PC-9 (cell line): ENCODE results near the gene CFAP77. TPM values are rescaled to one million over a fixed set of nuclear protein-coding genes. Genes with fewer than 3 reads are reported as not detected.

ENCODE experiments used
- BruUV-seq: library from RNA; stranded (reverse); fragments of 400-500 nt; replicated peaks from 2 replicates; lab custom pipeline; 2021; lab: Mats Ljungman, UMichigan
- CTCF ChIA-PET: fragments of 300-600 bp; sonication (Branson Sonifier 250); formaldehyde crosslinking; loops from one replicate; lab custom pipeline; 2022; ENCODE audit warnings: antibody characterized with exemption; lab: Charles Lee
- POLR2A ChIA-PET: fragments of 300-600 bp; sonication (Branson Sonifier 250); formaldehyde crosslinking; loops from one replicate; lab custom pipeline; 2022; ENCODE audit warnings: antibody characterized with exemption; ENCODE audit not compliant: unreplicated experiment; lab: Charles Lee
- DNase-seq, 2 experiments: peaks; one replicate each; pipeline versions ENCODE4 v3.0.0 to v3.0.0-alpha.2; 2015 to 2022; ENCODE audit warnings: mixed read lengths in 1 of 2
- H2AFZ ChIP-seq: fragments of 200-600 bp; sonication (generic); 2 replicates; pipeline ENCODE4 v1.8.1; 2017; ENCODE audit warnings: antibody characterized with exemption
- H3F3A ChIP-seq: fragments of 200-600 bp; sonication (generic); 2 replicates; pipeline ENCODE4 v1.8.1; 2017; ENCODE audit warnings: antibody characterized with exemption, mild to moderate bottlenecking, low read depth; ENCODE audit not compliant: insufficient read depth
- H3K27ac ChIP-seq: fragments of 200-600 bp; sonication (generic); 2 replicates; pipeline ENCODE4 v1.6.1; 2016; ENCODE audit warnings: mixed run types
- H3K27me3 ChIP-seq: fragments of 200-600 bp; sonication (generic); 2 replicates; pipeline ENCODE4 v1.6.1; 2016; ENCODE audit warnings: low read depth, mixed run types; ENCODE audit not compliant: insufficient read depth
- H3K36me3 ChIP-seq: fragments of 200-600 bp; sonication (generic); 2 replicates; pipeline ENCODE4 v1.6.1; 2016; ENCODE audit warnings: low read depth, mixed run types
- H3K4me1 ChIP-seq: fragments of 200-600 bp; sonication (generic); replicated peaks from 2 replicates; pipeline ENCODE4 v1.6.1; 2016; ENCODE audit warnings: mixed run types; ENCODE audit not compliant: insufficient read depth
- H3K4me2 ChIP-seq: fragments of 200-600 bp; sonication (generic); 2 replicates; pipeline ENCODE4 v1.6.1; 2017; ENCODE audit warnings: mixed run types
- H3K4me3 ChIP-seq: fragments of 200-600 bp; sonication (generic); 2 replicates; pipeline ENCODE4 v1.6.1; 2016; ENCODE audit warnings: mixed run types
- H3K79me2 ChIP-seq: fragments of 200-600 bp; sonication (generic); 2 replicates; pipeline ENCODE4 v1.6.1; 2017; ENCODE audit warnings: low read depth, mixed run types
- H3K9me2 ChIP-seq: fragments of 200-600 bp; sonication (generic); 2 replicates; pipeline ENCODE4 v1.8.1; 2017; ENCODE audit warnings: mild to moderate bottlenecking; ENCODE audit not compliant: insufficient read depth
- H3K9me3 ChIP-seq: fragments of 200-600 bp; sonication (generic); 2 replicates; pipeline ENCODE4 v1.8.1; 2016; ENCODE audit warnings: low read depth; ENCODE audit not compliant: insufficient read depth
- H4K20me1 ChIP-seq: fragments of 200-600 bp; sonication (generic); 2 replicates; pipeline ENCODE4 v1.8.1; 2017; ENCODE audit not compliant: insufficient read depth
- CTCF ChIP-seq: fragments of 200-600 bp; sonication (generic); conservative IDR thresholded peaks from 2 replicates; pipeline ENCODE4 v1.6.1; 2017; ENCODE audit warnings: mixed run types, antibody characterized with exemption, mild to moderate bottlenecking, moderate library complexity
- EZH2 ChIP-seq: fragments of 200-600 bp; sonication (generic); IDR thresholded peaks from 2 replicates; pipeline ENCODE4 v1.8.0; 2017; ENCODE audit warnings: antibody characterized with exemption, low read depth
- intact Hi-C: fragments of 100-400 bp; cut with micrococcal nuclease; formaldehyde crosslinking; loops from one replicate; pipeline ENCODE4 v1.10.0; 2022; ENCODE audit not compliant: unreplicated experiment
- total RNA-seq: library from RNA; stranded (reverse); gene quantifications from 2 replicates; pipeline ENCODE4 v1.2.3, GENCODE V29; 2021

CFAP77 gene
- total RNA-seq, 1 experiment from 2014 or later = not detected

DNA sequence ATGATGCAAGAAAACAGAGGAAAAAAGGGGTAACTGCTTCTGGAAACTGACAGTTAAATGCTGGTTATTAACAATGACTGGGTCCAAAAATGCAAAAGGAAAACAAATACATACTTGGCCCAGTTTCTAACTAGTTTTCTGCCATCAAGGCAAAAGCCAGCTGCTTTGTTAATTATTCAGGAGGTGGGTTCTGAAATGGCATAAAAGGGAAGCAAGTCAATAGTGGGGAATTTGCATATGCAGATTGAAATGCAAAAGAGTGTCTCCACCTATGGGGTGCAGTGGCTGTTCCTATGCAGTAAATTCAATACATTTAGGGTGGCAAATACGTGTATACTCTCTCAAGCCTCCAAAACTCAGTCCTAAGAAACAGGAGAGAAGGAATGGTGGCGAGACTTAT, 205.8 kb downstream of the CFAP77 start:
- Histone ChIP-seq H3K4me1 (no peaks in the 10 kb centered on the region), H3K4me3 (no peak overlapping the region), H2AFZ (no peak overlapping the region), H3K27ac (no peak overlapping the region), H3K4me2 (no peak overlapping the region), H3F3A (no peaks in the 10 kb centered on the region), H3K79me2 (no peaks in the 10 kb centered on the region), H3K9me3 (no peaks in the 10 kb centered on the region), H3K36me3 (no peaks in the 10 kb centered on the region), H4K20me1 (no peaks in the 10 kb centered on the region), H3K9me2 (no peaks in the 10 kb centered on the region), H3K27me3 (no peaks in the 10 kb centered on the region)
- POLR2A ChIA-PET = no interaction called here
- BruUV-seq = no TSS peak
- no peak for TF ChIP-seq CTCF
- no peak for TF ChIP-seq EZH2
- intact Hi-C loops = no loop called here
- CTCF ChIA-PET = no interaction called here
- no peak for DNase-seq

DNA sequence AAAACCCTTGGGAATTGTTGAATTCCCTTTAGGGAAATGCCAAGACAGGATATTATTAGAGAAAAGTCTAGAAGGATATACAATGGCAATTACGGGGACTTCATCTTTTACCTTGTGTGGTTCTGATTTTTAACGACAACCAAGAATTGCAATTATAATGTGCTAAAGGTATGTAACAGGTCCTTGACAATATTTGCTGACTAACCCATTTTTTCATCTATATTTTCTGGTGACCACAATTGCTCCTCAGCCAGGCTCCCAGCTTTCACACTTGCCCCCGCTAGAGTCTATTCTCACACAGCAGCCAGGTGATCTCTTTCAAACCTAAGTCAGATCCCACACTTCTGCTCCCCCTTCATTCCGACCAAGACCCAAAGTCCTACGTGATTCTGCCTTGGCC, 206.7 kb downstream of the CFAP77 start:
- Histone ChIP-seq H3K27ac (no peak overlapping the region), H3K36me3 (no peaks in the 10 kb centered on the region), H3K4me3 (no peak overlapping the region), H3K79me2 (no peaks in the 10 kb centered on the region), H3K4me2 (no peak overlapping the region), H4K20me1 (no peaks in the 10 kb centered on the region), H3K27me3 (no peaks in the 10 kb centered on the region), H3K9me3 (no peaks in the 10 kb centered on the region), H3F3A (no peaks in the 10 kb centered on the region), H2AFZ (no peak overlapping the region), H3K9me2 (no peaks in the 10 kb centered on the region), H3K4me1 (no peaks in the 10 kb centered on the region)
- no peak for DNase-seq
- no peak for TF ChIP-seq CTCF
- no peak for TF ChIP-seq EZH2
- ChIA-PET POLR2A (no interaction called here), CTCF (no interaction called here)
- intact Hi-C loops = no loop called here
- BruUV-seq = no TSS peak

- H3K79me2 ChIP-seq = no peaks in the 10 kb centered on the region
- DNase-seq = no peak
- TF ChIP-seq CTCF (no peak), EZH2 (no peak)
- 0 out of 2 replicates have a peak, but pooled peaks cover 5% of the 10 kb centered on the region for H3K36me3 ChIP-seq
- POLR2A ChIA-PET = interaction anchor here (0.6 to 0.7 kb wide), 2 partner anchors 11 to 755 kb away, joined by 4 read pairs; no protein-coding TSS in a partner anchor
- H3K27me3 ChIP-seq = no peaks in the 10 kb centered on the region
- no peak overlapping the region for H2AFZ ChIP-seq
- H3K4me3 ChIP-seq = no peak overlapping the region
- no peaks in the 10 kb centered on the region for H3K9me2 ChIP-seq
- CTCF ChIA-PET = no interaction called here
- no peaks in the 10 kb centered on the region for H3K9me3 ChIP-seq
- BruUV-seq = no TSS peak
- no peak overlapping the region for H3K27ac ChIP-seq
- intact Hi-C loops = no loop called here
- H4K20me1 ChIP-seq = no peaks in the 10 kb centered on the region
- no peaks in the 10 kb centered on the region for H3K4me1 ChIP-seq
- no peak overlapping the region for H3K4me2 ChIP-seq
- H3F3A ChIP-seq = no peaks in the 10 kb centered on the region
These were observed 212.1 kb downstream of the CFAP77 start for GRCh38 chr9:132622159-132622558.

Other genes with a start within 250 kb of the CFAP77 start
- gene NTNG2, start 248.2 kb upstream of the CFAP77 start, total RNA-seq = not detected in 2 replicates
- 21.2 and 23.5 TPM in 2 replicates for gene SETX, start 55.2 kb upstream of the CFAP77 start, total RNA-seq
- gene TTF1, start 3.4 kb upstream of the CFAP77 start, total RNA-seq = 16.0 and 18.5 TPM in 2 replicates
- gene BARHL1, start 172.4 kb downstream of the CFAP77 start, total RNA-seq = not detected in 2 replicates